ENCODE results near the gene C2orf80. TPM values are rescaled to one million over a fixed set of nuclear protein-coding genes. Genes with fewer than 3 reads are reported as not detected.

Gene C2orf80
- total and polyA plus RNA-seq, 2 donors (not counting 1 experiment from before 2014, with no cell fraction given): not detected

- Histone ChIP-seq H3K36me3 (replicated peaks in 1 of 2; ENCODE audit: control extremely low read depth in 1 of 2, control insufficient read depth in 1 of 2, extremely low read depth in 1 of 2, insufficient read depth in 2 of 2, low read length in 1 of 2) (no peaks in the 10 kb centered on the region), H3K4me3 (ENCODE audit: control extremely low read depth in 1 of 5, extremely low read depth in 1 of 5, insufficient read depth in 1 of 5, low read depth in 2 of 5, low read length in 4 of 5) (no peak overlapping the region), H2AFZ (ENCODE audit: insufficient read depth, low read depth, low read length, poor library complexity, severe bottlenecking) (no peak overlapping the region), H3K79me2 (ENCODE audit: control insufficient read depth, insufficient read depth, low read length) (no peaks in the 10 kb centered on the region), H3K9me3 (ENCODE audit: control extremely low read depth in 1 of 3, control insufficient read depth in 2 of 3, insufficient read depth in 1 of 3, low read length in 2 of 3) (no peaks in the 10 kb centered on the region), H3K27me3 (replicated peaks in 1 of 4; ENCODE audit: control extremely low read depth in 1 of 4, control insufficient read depth in 3 of 4, insufficient read depth in 4 of 4, low read length in 3 of 4) (no peaks in the 10 kb centered on the region), H3K4me1 (ENCODE audit: control insufficient read depth in 2 of 2, insufficient read depth in 2 of 2, low read length in 2 of 2) (no peaks in the 10 kb centered on the region), H3K4me2 (replicated peaks; ENCODE audit: low read depth, low read length, poor library complexity, severe bottlenecking) (no peak overlapping the region), H4K20me1 (ENCODE audit: control insufficient read depth, insufficient read depth, low read length, poor library complexity, severe bottlenecking) (no peaks in the 10 kb centered on the region), H3K9ac (ENCODE audit: low read length) (no peak overlapping the region), H3K27ac (ENCODE audit: low read length in 2 of 2) (no peak overlapping the region)
- WGBS (ENCODE audit: insufficient coverage): 85% methylated on average over 5 of the region's 9 CpGs
- ChIA-PET POLR2A (no interaction called here), CTCF (no interaction called here)
- no peak overlapping the region for H3K4me3 Mint-ChIP-seq
- H3K27me3 Mint-ChIP-seq: peaks cover 14% of the 10 kb centered on the region
- H3K27ac Mint-ChIP-seq: no peak overlapping the region
- DNase-seq (no peak), ATAC-seq (ENCODE audit: low read depth) (no peak)
- intact Hi-C loops (cut with micrococcal nuclease): no loop called here
- no peaks in the 10 kb centered on the region for H3K4me1 Mint-ChIP-seq
- H3K9me3 Mint-ChIP-seq (ENCODE audit: insufficient read depth): no peaks in the 10 kb centered on the region
- no peak for TF ChIP-seq EZH2 (IDR thresholded peaks at IDR 0.05; ENCODE audit: borderline replicate concordance, insufficient read depth, low read depth, low read length, poor library complexity, severe bottlenecking)
- TF ChIP-seq CTCF (IDR thresholded peaks at IDR 0.05): no peak
These were observed 21.0 kb upstream of the C2orf80 start for GRCh38 chr2:208210688-208211451.

- intact Hi-C loops (cut with micrococcal nuclease): no loop called here
- ATAC-seq (ENCODE audit: low read depth): no peak
- Histone ChIP-seq H3K4me2 (replicated peaks; ENCODE audit: low read depth, low read length, poor library complexity, severe bottlenecking) (no peak overlapping the region), H3K79me2 (ENCODE audit: control insufficient read depth, insufficient read depth, low read length) (no peaks in the 10 kb centered on the region), H3K27ac (ENCODE audit: low read length in 2 of 2) (no peak overlapping the region), H4K20me1 (ENCODE audit: control insufficient read depth, insufficient read depth, low read length, poor library complexity, severe bottlenecking) (no peaks in the 10 kb centered on the region), H3K9ac (ENCODE audit: low read length) (no peak overlapping the region), H3K4me3 (ENCODE audit: control extremely low read depth in 1 of 5, extremely low read depth in 1 of 5, insufficient read depth in 1 of 5, low read depth in 2 of 5, low read length in 4 of 5) (no peak overlapping the region), H2AFZ (ENCODE audit: insufficient read depth, low read depth, low read length, poor library complexity, severe bottlenecking) (no peak overlapping the region), H3K4me1 (ENCODE audit: control insufficient read depth in 2 of 2, insufficient read depth in 2 of 2, low read length in 2 of 2) (no peaks in the 10 kb centered on the region), H3K36me3 (replicated peaks in 1 of 2; ENCODE audit: control extremely low read depth in 1 of 2, control insufficient read depth in 1 of 2, extremely low read depth in 1 of 2, insufficient read depth in 2 of 2, low read length in 1 of 2) (no peaks in the 10 kb centered on the region), H3K27me3 (replicated peaks in 1 of 4; ENCODE audit: control extremely low read depth in 1 of 4, control insufficient read depth in 3 of 4, insufficient read depth in 4 of 4, low read length in 3 of 4) (no peaks in the 10 kb centered on the region), H3K9me3 (ENCODE audit: control extremely low read depth in 1 of 3, control insufficient read depth in 2 of 3, insufficient read depth in 1 of 3, low read length in 2 of 3) (no peaks in the 10 kb centered on the region)
- Mint-ChIP-seq H3K4me1 (no peaks in the 10 kb centered on the region), H3K27ac (no peak overlapping the region), H3K27me3 (peaks cover 11% of the 10 kb centered on the region), H3K4me3 (no peak overlapping the region), H3K9me3 (ENCODE audit: insufficient read depth) (no peaks in the 10 kb centered on the region)
- 96% methylated on average over 6 of the region's 9 CpGs for WGBS (ENCODE audit: insufficient coverage)
- TF ChIP-seq CTCF (IDR thresholded peaks at IDR 0.05) (no peak), EZH2 (IDR thresholded peaks at IDR 0.05; ENCODE audit: borderline replicate concordance, insufficient read depth, low read depth, low read length, poor library complexity, severe bottlenecking) (no peak)
- CTCF ChIA-PET: no interaction called here
- no peak for DNase-seq
- POLR2A ChIA-PET: no interaction called here
These were observed 18.7 kb upstream of the C2orf80 start for GRCh38 chr2:208208335-208209085.

Measured in B cell (primary cell).